CD14-positive monocyte (primary cell): Measurements from ENCODE around the gene PYGL. TPM values are rescaled to one million over a fixed set of nuclear protein-coding genes. Genes with fewer than 3 reads are reported as not detected.
"Not testable (repeated sequence)": the region's sequence is repeated elsewhere in the genome, so short reads cannot be mapped to it uniquely, and the experiment has no call there.

Experiments used
- DNase-seq, 3 donors: peaks; one replicate each; pipeline ENCODE4 v3.0.0-alpha.2; 2011 to 2022
- H2AFZ ChIP-seq: 2 replicates; pipeline ENCODE4 v1.6.0; 2012; ENCODE audit warnings: mild to moderate bottlenecking, low read depth, low read length, inconsistent platforms; ENCODE audit not compliant: insufficient read depth, poor library complexity, severe bottlenecking
- H3K27ac ChIP-seq, 2 donors: 1 replicate in 1 of 2; 2 replicates in 1 of 2; pipeline ENCODE4 v1.5.1; 2012 to 2013; ENCODE audit warnings: low read length in 2 of 2, control low read depth in 1 of 2, inconsistent platforms in 1 of 2, low read depth in 1 of 2, mild to moderate bottlenecking in 1 of 2
- H3K27me3 ChIP-seq, 2 donors: one replicate each; pipeline versions ENCODE4 v1.6.0 to v1.6.1; 2011 to 2013; ENCODE audit warnings: low read length in 2 of 2; ENCODE audit not compliant: control insufficient read depth in 2 of 2, insufficient read depth in 2 of 2
- H3K36me3 ChIP-seq, 2 donors: replicated peaks in 1 of 2; 1 replicate in 1 of 2; 2 replicates in 1 of 2; pipeline versions ENCODE4 v1.5.1 to v1.6.1; 2012 to 2013; ENCODE audit warnings: low read length in 2 of 2, control low read depth in 1 of 2, inconsistent platforms in 1 of 2, mild to moderate bottlenecking in 1 of 2; ENCODE audit not compliant: insufficient read depth in 2 of 2, control insufficient read depth in 1 of 2
- H3K4me1 ChIP-seq, 2 donors: 1 replicate in 1 of 2; 2 replicates in 1 of 2; pipeline versions ENCODE4 v1.5.1 to v1.6.1; 2012 to 2013; ENCODE audit warnings: low read length in 2 of 2, control low read depth in 1 of 2, inconsistent platforms in 1 of 2, mild to moderate bottlenecking in 1 of 2, moderate library complexity in 1 of 2; ENCODE audit not compliant: insufficient read depth in 2 of 2, control insufficient read depth in 1 of 2
- H3K4me2 ChIP-seq: replicated peaks from 2 replicates; pipeline ENCODE3; 2012; ENCODE audit warnings: low read length, moderate library complexity, mild to moderate bottlenecking; ENCODE audit not compliant: poor library complexity, severe bottlenecking; ENCODE audit errors: extremely low read depth
- H3K4me3 ChIP-seq, 3 experiments: fragments of 200-600 bp in 1 of 3; sonication (generic) in 1 of 3; replicated peaks in 1 of 3; 1 replicate in 2 of 3; 2 replicates in 1 of 3; pipeline ENCODE4 v1.5.1; 2011 to 2013; ENCODE audit warnings: low read length in 3 of 3, mild to moderate bottlenecking in 3 of 3, control low read depth in 2 of 3, low read depth in 2 of 3, inconsistent platforms in 1 of 3, moderate library complexity in 1 of 3
- H3K79me2 ChIP-seq: 2 replicates; pipeline ENCODE4 v1.6.0; 2012; ENCODE audit warnings: mild to moderate bottlenecking, control low read depth, inconsistent platforms, low read length, moderate library complexity; ENCODE audit not compliant: insufficient read depth
- H3K9ac ChIP-seq: 2 replicates; pipeline ENCODE4 v1.6.0; 2017; ENCODE audit warnings: low read length, mild to moderate bottlenecking; ENCODE audit not compliant: insufficient read depth, poor library complexity, severe bottlenecking
- H3K9me3 ChIP-seq, 2 donors: replicated peaks in 1 of 2; 1 replicate in 1 of 2; 2 replicates in 1 of 2; pipeline versions ENCODE4 v1.5.1 to v1.6.1; 2012 to 2013; ENCODE audit warnings: low read length in 2 of 2, control low read depth in 1 of 2; ENCODE audit not compliant: control insufficient read depth in 1 of 2, insufficient read depth in 1 of 2
- H4K20me1 ChIP-seq: 2 replicates; pipeline ENCODE4 v1.6.0; 2012; ENCODE audit warnings: mild to moderate bottlenecking, low read length, control low read depth, moderate library complexity; ENCODE audit not compliant: insufficient read depth
- H3K27ac Mint-ChIP-seq, 7 donors: one replicate each; pipeline ENCODE4 v1.8.0; 2020; ENCODE audit warnings: mild to moderate bottlenecking in 7 of 7, mixed read lengths in 7 of 7, moderate library complexity in 6 of 7, inconsistent platforms in 2 of 7
- H3K27me3 Mint-ChIP-seq, 3 donors: one replicate each; pipeline ENCODE4 v1.8.0; 2021 to 2022; ENCODE audit warnings: low read depth in 3 of 3, mild to moderate bottlenecking in 3 of 3, mixed read lengths in 3 of 3, moderate library complexity in 3 of 3, inconsistent platforms in 1 of 3
- H3K36me3 Mint-ChIP-seq, 2 donors: one replicate each; pipeline ENCODE4 v1.8.0; 2020; ENCODE audit warnings: mixed read lengths in 2 of 2, inconsistent platforms in 1 of 2, mild to moderate bottlenecking in 1 of 2
- H3K4me1 Mint-ChIP-seq: one replicate; pipeline ENCODE4 v1.8.0; 2020; ENCODE audit warnings: mild to moderate bottlenecking, mixed read lengths
- H3K4me3 Mint-ChIP-seq, 2 donors: one replicate each; pipeline ENCODE4 v1.8.0; 2020; ENCODE audit warnings: mild to moderate bottlenecking in 2 of 2, mixed read lengths in 2 of 2, moderate library complexity in 1 of 2
- H3K9me3 Mint-ChIP-seq, 7 donors: one replicate each; pipeline ENCODE4 v1.8.0; 2020 to 2022; ENCODE audit warnings: mixed read lengths in 7 of 7, mild to moderate bottlenecking in 6 of 7, moderate library complexity in 6 of 7, inconsistent platforms in 2 of 7
- CTCF ChIP-seq: fragments of 200-600 bp; IDR thresholded peaks from one replicate; pipeline ENCODE4 v1.8.0; 2022; ENCODE audit warnings: antibody characterized with exemption, mild to moderate bottlenecking
- WGBS: methylation state at CpG from one replicate; pipeline ENCODE4 v1.1.5; 2013; ENCODE audit warnings: missing lambda C conversion rate; ENCODE audit not compliant: insufficient coverage; 5-methylcytosine and 5-hydroxymethylcytosine counted together
- intact Hi-C, 2 donors: fragments of 100-400 bp; cut with micrococcal nuclease; formaldehyde crosslinking; loops; one replicate each; pipeline versions ENCODE4 v1.15.0 to v1.15.1; 2023
- polyA plus RNA-seq, 3 donors: library from polyadenylated mRNA; depleted of rRNA in 1 of 3; unstranded in 2 of 3; stranded (reverse) in 1 of 3; fragments of 300-500 nt in 2 of 3; fragments of >200 nt in 1 of 3; fragmentation: Illumina TruSeq in 2 of 3; gene quantifications; 1 replicate in 2 of 3; 2 replicates in 1 of 3; pipeline ENCODE4 v1.2.3, GENCODE V29; 2012 to 2021

PYGL gene
- polyA plus RNA-seq, 3 donors, result 125 to 184 (median 166) TPM

DNA sequence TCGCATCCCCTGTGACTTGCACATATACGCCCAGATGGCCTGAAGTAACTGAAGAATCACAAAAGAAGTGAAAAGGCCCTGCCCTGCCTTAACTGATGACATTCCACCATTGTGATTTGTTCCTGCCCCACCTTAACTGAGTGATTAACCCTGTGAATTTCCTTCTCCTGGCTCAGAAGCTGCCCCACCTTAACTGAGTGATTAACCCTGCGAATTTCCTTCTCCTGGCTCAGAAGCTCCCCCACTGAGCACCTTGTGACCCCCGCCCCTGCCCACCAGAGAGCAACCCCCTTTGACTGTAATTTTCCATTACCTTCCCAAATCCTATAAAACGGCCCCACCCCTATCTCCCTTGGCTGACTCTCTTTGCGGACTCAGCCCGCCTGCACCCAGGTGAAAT, 47.9 kb downstream of the PYGL start:
- H3K4me3 ChIP-seq, DNase-seq, H3K9me3 ChIP-seq, H3K27ac ChIP-seq, H3K4me2 ChIP-seq, H3K79me2 ChIP-seq, intact Hi-C loops, H3K9ac ChIP-seq, H3K27me3 Mint-ChIP-seq, H4K20me1 ChIP-seq, H3K4me1 Mint-ChIP-seq, H3K4me3 Mint-ChIP-seq, H2AFZ ChIP-seq, H3K9me3 Mint-ChIP-seq, H3K4me1 ChIP-seq, H3K27me3 ChIP-seq: not testable (repeated sequence)
- peaks cover 21 to 47% of the 10 kb centered on the region in 2 donors for H3K36me3 ChIP-seq
- Mint-ChIP-seq H3K36me3 (peaks cover 42 to 49% of the 10 kb centered on the region in 2 donors), H3K27ac (peak overlapping the region in 1 of 7 donors; percentile 33)
- WGBS, result no CpG with 5 or more reads among the region's 7 CpGs

GRCh38 chr14:50892255-50892654, 52.0 kb downstream of the PYGL start:
- H3K36me3 ChIP-seq, result peaks cover 0 to 17% of the 10 kb centered on the region in 2 donors
- no peaks in the 10 kb centered on the region for H3K9me3 ChIP-seq
- H3K27me3 Mint-ChIP-seq, result no peaks in the 10 kb centered on the region
- intact Hi-C loops, result no loop called here
- H3K4me1 Mint-ChIP-seq, result peaks cover 11% of the 10 kb centered on the region
- no peak overlapping the region for H3K4me2 ChIP-seq
- H4K20me1 ChIP-seq, result no peaks in the 10 kb centered on the region
- no peak for TF ChIP-seq CTCF
- peaks cover 21 to 31% of the 10 kb centered on the region in 2 donors for H3K36me3 Mint-ChIP-seq
- H3K9me3 Mint-ChIP-seq, result peaks cover 0 to 3% (median 0%) of the 10 kb centered on the region in 7 donors
- H3K9ac ChIP-seq, result no peak overlapping the region
- no peak overlapping the region for H3K27ac ChIP-seq
- H2AFZ ChIP-seq, result no peak overlapping the region
- H3K27ac Mint-ChIP-seq, result peak overlapping the region in 2 of 7 donors; percentile 59 to 65
- no peak overlapping the region for H3K4me3 ChIP-seq
- no peaks in the 10 kb centered on the region for H3K4me1 ChIP-seq
- H3K4me3 Mint-ChIP-seq, result no peak overlapping the region
- H3K27me3 ChIP-seq, result no peaks in the 10 kb centered on the region
- no peak for DNase-seq
- H3K79me2 ChIP-seq, result no peaks in the 10 kb centered on the region
- 79% methylated on average over 2 of the region's 5 CpGs for WGBS
